ENCODE measurements around the gene PGAM1. TPM values are rescaled to one million over a fixed set of nuclear protein-coding genes. Genes with fewer than 3 reads are reported as not detected.

The PGAM1 gene
- total and polyA plus RNA-seq, 2 of the 13 experiments (the other 11 are each of a cell fraction or from before 2014, with no cell fraction given) = 354 to 483 TPM

- in situ Hi-C loops (cut with HindIII; ENCODE audit: extremely low pct_ligation_motif_present, low pct_unique_long_range_greater_than_20kb) = no loop called here
- Histone ChIP-seq H3K36me3 (replicated peaks in 1 of 2; ENCODE audit: control insufficient read depth in 1 of 2, insufficient read depth in 2 of 2, low read length in 2 of 2) (peaks cover 0 to 22% of the 10 kb centered on the region in 2 experiments; a peak in 3 of 5 replicates), H3K9ac (ENCODE audit: insufficient read depth, low read depth, low read length) (no peak overlapping the region), H3K27ac (ENCODE audit: extremely low read length, insufficient read depth, low read length) (no peak overlapping the region), H3K4me1 (ENCODE audit: insufficient read depth, low read length) (peaks cover 21% of the 10 kb centered on the region), H2AFZ (ENCODE audit: low read length) (no peak overlapping the region), H3K4me3 (replicated peaks in 1 of 3; ENCODE audit: insufficient read depth in 1 of 3, low read depth in 2 of 3, low read length in 3 of 3) (no peak overlapping the region), H3K27me3 (ENCODE audit: control insufficient read depth in 1 of 2, insufficient read depth in 2 of 2, low read length in 2 of 2) (no peaks in the 10 kb centered on the region; a peak in 1 of 5 replicates), H3K4me2 (ENCODE audit: low read depth, low read length) (no peak overlapping the region), H4K20me1 (ENCODE audit: insufficient read depth, low read length) (0 out of 2 replicates have a peak, but pooled peaks cover under 1% of the 10 kb centered on the region), H3K9me3 (ENCODE audit: low read length) (no peaks in the 10 kb centered on the region), H3K79me2 (ENCODE audit: insufficient read depth, low read length) (peaks cover 24% of the 10 kb centered on the region)
- no peak for DNase-seq (ENCODE audit: low spot score)
- FAIRE-seq = no peak
- intact Hi-C loops (cut with micrococcal nuclease; ENCODE audit: unreplicated experiment) = no loop called here
- TF ChIP-seq THAP8 (CRISPR knock-in tag; IDR thresholded peaks at IDR 0.05; ENCODE audit: borderline replicate concordance) = no peak
- no peak for TF ChIP-seq SNRNP70 (IDR thresholded peaks at IDR 0.05; ENCODE audit: low read depth, low read length)
- no peak for TF ChIP-seq ZFP62 (CRISPR knock-in tag; IDR thresholded peaks at IDR 0.05)
- TF ChIP-seq ZNF691 (CRISPR knock-in tag; IDR thresholded peaks at IDR 0.05; ENCODE audit: borderline replicate concordance, low read depth) = no peak
- no peak for TF ChIP-seq PHF5A (CRISPR knock-in tag; IDR thresholded peaks at IDR 0.05; ENCODE audit: low read depth, unreplicated experiment)
- no peak for TF ChIP-seq ONECUT2 (CRISPR knock-in tag; IDR thresholded peaks at IDR 0.05)
- TF ChIP-seq NONO (IDR thresholded peaks at IDR 0.05) = no peak
- TF ChIP-seq NONO (CRISPR knock-in tag; conservative IDR thresholded peaks at IDR 0.05) = no peak
- no peak for TF ChIP-seq ZMAT5 (CRISPR knock-in tag; IDR thresholded peaks at IDR 0.05; ENCODE audit: borderline replicate concordance, low read depth)
- TF ChIP-seq KDM6A (CRISPR knock-in tag; IDR thresholded peaks at IDR 0.05; ENCODE audit: low read depth) = no peak
- TF ChIP-seq SIX4 (CRISPR knock-in tag; IDR thresholded peaks at IDR 0.05) = no peak
- no peak for TF ChIP-seq CREBL2 (CRISPR knock-in tag; IDR thresholded peaks at IDR 0.05; ENCODE audit: borderline replicate concordance)
- no peak for TF ChIP-seq FOXP4 (CRISPR knock-in tag; IDR thresholded peaks at IDR 0.05)
- no TSS peak for BruUV-seq (replicated peaks)
- 83% methylated on average over 1 of the region's 1 CpG for WGBS (ENCODE audit: low lambda C conversion rate)
- ATAC-seq = no peak
- ChIA-PET CTCF (ENCODE audit: low intra/inter-chr PET ratio, low total read pairs) (no interaction called here), POLR2A (no interaction called here)
Observed at GRCh38 chr10:97442277-97442676, 16.3 kb downstream of the PGAM1 start.

Data from HepG2 (cell line).